NCI-H748 (cell line): ENCODE results near the gene LZTS2.

Experiments used
- DNase-seq: peaks from one replicate; lab custom pipeline; 2025; ENCODE audit not compliant: unreplicated experiment; lab: John Stamatoyannopoulos, UW

Gene LZTS2

DNA sequence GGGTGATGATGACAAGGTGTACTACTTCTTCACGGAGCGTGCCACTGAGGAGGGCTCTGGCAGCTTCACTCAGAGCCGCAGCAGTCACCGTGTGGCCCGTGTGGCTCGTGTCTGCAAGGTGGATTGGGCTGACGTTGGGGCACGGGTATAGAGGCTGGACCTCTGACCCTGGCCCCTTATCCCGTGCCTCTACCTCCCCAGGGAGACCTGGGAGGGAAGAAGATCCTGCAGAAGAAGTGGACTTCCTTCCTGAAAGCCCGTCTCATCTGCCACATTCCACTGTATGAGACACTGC, 20.8 kb upstream of the LZTS2 start:
- DNase-seq, result no peak

DNA sequence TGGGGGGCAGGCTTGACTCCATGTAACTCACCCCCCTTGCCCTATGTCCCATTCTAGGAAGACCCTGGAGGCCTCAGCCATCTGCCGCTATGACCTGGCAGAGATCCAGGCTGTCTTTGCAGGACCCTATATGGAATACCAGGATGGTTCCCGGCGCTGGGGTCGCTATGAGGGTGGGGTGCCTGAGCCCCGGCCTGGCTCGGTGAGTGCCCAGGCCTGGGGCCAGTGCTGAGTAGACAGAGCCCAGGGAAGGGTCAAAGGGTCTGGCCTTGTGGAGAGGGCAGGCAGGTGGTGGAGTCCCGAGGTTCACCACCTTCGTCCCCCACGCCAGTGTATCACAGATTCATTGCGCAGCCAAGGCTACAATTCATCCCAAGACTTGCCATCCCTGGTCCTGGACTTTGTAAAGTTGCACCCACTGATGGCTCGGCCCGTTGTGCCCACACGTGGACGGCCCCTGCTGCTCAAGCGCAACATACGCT, 19.8 kb upstream of the LZTS2 start:
- no peak for DNase-seq

DNA sequence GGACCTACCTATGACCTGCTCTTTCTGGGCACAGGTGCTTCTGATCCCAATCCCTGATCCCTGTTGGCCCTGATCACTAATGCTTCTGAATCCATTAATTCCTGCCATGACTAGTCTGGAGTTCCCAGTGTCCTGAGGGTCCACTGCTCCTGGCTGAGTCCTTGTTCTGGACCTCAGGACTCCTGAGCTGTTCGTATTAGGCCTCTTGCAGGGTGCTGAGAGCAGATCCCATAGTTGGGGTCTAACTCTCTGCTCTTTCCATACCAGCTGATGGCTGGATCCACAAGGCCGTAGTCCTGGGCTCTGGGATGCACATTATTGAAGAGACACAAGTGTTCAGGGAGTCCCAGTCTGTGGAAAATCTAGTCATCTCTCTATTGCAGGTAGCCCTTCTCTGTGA, 19.3 kb upstream of the LZTS2 start:
- DNase-seq, result no peak

DNA sequence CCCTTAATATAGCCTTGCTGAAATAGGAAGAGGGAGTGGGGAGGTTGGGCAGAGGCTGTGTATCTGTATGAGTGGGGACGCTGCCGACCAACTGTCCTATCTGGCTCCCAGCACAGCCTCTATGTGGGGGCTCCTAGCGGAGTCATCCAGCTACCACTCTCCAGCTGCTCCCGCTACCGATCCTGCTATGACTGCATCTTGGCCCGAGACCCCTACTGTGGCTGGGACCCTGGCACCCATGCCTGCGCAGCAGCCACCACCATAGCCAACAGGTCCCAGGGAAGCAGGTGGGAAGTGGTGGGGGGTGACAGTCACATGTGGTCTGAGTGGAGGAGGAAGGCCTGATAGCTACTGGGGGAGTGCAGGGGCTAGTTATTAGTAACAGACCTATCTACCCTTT, 18.9 kb upstream of the LZTS2 start:
- no peak for DNase-seq

DNA sequence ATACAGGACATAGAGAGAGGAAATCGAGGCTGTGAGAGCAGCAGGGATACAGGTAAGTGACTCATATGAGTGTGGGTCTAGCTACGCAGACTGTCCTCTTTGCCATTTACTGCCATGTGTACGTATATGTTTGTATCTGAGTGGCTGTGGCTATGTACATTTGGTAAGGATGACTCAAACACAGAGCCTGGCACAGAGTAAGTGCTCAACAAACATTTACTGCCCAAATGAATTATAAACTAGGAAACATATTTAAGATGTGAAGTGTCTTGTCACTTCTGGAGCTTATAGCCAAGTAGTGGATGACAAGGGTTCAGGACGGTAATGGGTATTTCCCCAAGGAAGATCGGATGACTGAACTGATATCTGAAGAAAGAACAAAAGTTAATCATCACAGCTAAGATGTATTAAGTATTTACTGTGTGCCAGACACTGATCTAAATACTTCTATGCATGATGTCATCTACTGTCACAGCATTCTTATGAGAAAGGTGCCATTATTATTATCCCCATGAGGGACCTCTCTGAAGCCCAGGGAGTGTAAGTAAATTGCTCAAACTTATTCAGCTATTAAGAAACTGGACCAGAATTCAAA, 18.3 kb upstream of the LZTS2 start:
- no peak for DNase-seq

DNA sequence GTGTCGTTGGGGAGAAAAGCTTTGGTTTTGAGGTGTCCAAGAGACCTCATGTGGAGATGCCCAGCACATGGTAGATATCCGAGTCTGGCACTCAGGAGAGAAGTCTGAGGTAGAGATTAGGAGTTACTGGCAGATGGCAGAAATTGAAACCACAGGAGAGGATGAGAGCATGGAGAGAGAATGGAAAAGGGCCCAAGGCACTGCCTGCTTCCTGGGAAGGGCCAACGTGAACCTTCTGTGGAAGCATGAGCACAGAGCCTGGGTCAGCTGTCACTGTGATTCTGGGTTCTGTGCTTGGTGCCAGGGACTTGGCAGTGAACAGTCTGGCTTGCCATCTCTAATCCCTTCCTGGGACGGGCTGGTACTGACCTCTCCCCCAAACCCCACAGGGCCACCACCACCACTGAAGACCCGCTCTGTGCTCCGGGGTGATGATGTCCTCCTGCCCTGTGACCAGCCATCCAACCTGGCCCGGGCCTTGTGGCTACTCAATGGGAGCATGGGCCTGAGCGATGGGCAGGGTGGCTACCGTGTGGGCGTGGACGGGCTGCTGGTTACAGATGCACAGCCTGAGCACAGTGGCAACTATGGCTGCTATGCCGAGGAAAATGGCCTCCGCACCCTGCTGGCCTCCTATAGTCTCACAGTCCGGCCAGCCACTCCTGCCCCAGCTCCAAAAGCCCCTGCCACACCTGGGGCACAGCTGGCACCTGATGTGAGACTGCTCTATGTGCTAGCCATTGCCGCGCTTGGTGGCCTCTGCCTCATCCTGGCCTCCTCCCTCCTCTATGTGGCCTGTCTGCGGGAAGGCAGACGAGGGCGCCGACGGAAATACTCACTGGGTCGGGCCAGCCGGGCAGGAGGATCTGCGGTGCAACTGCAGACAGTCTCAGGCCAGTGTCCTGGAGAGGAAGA, 16.4 kb upstream of the LZTS2 start:
- no peak for DNase-seq

DNA sequence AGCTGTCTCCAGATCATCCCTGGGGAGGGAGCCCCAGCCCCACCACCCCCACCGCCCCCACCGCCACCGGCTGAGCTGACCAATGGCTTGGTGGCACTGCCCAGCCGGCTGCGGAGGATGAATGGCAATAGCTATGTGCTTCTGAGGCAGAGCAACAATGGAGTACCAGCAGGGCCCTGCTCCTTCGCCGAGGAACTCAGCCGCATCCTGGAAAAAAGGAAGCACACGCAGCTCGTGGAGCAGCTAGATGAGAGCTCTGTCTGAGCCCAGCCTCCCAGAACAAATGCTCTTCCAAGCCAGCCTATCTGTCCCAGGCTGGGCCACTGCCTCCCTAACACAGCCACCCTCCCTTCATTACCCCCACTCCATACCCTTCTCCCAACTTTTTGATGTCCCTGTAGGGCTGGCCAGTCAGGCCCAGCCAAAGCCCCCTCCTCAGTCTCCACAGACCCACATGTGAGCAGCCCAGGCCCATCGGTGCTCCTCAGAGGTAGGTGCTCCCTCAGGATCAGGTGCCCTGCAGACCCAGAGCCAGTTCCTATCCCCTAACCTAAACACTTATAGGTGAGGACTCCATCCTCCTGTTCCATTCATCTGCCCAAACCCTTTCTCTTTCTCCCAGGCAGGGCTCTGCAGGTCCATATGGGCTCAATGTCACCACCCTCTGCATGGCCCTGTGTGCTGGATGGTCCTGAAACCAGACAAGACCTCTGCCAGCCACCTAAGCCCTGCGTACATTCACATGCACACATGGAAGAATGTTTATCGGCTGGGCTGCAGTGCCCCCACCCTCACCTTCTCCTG, 15.5 kb upstream of the LZTS2 start:
- DNase-seq, result no peak

DNA sequence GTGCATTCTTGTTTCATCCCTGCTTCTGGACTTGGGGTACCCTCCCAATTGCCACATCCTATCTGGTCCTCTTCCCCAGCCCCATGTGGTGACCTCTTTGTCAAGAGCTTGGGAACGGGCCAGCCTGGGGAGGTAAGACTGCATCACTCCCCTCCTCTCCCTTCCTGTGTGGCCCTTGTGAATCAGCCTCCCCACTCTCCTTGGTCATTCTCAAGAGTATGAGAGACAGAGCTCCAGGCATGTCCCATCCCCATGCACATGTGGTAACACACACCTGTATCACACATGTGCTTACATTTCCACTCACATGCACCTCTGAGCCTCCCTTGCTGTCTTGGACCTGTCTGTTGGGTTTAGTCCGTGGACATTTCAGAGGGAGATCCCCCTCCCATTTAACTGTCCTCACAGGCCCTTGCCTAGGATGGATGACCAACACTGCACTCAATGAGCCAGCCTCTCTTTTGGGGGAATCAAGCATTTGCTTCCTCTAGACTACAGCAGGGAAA, 14.9 kb upstream of the LZTS2 start:
- no peak for DNase-seq

DNA sequence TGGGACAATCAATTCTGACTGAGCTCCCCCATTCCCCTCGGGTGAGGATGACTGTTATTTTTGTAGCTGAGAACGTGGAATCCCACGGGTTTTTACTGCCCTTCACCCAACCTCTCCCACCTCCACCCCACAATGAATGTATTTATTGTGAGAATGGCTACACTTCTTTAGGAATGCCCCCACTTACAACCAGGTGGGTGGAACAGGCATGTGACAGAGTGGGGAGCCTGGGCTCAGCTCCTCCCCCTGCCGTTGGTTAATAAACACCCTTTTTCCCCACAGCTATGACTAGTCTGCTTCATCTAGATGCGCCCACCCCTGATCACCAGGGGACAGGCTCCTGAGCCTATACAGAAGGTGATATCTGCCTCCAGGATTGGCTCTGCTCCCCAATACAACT, 14.3 kb upstream of the LZTS2 start:
- DNase-seq, result no peak

DNA sequence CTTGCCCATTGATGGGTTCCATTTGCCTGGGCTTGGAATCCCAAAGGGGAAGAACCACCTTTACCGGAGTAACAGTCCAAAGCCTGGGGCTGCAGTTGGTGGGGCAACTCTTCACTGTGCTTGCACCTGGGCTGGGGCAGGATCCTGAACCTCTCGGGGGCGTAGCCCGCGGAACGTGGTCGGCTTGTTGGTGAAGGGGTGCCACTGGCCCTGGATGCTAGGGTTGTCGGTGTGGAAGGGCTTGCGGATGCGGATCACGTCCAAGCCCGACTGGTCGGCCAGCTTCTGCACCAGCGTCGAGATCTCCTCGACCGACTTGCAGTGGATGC, 13.0 kb upstream of the LZTS2 start:
- no peak for DNase-seq

DNA sequence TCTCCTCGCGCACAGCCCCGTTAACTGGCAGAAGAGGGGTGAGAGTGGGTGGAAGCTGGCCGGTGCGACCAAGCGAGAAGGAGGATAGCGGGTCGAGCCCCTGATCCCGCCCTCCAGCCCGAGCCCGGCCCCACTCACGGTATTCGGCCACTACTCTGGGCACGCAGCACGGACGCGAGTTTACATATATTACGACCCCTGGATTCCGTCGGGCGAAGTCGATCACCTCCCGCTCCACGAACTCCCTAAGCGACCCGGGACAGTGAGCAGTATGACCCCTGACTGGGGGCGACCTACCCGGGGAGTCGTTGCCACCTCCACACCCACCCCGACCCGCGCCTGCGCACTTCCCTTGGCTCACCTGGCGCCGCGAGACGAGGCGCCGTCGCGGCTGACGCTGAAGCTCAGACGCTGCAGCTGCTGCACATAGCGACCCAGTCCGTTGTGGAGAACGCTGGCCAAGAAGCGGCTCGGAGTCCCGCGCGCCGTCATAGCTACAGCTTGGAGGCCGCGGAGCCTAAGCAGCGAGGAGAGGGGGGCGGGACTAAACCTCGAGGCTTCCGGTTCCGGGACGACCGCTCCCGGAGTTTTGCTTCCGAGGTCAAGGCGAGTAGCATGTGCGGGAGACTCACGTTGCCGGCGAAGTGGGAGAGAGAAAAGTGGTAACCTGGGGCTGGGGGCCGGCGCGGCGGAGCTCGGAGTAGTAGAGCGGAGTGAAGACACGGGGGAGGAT, 12.5 kb upstream of the LZTS2 start, which contains the start of the genes MRPL43 and TWNK:
Gene MRPL43, minus strand, starts transcription at position 546 of the 733 bp plus-strand sequence. Its CDS starts 54 bp downstream, at position 492.
Gene TWNK, plus strand, starts transcription at position 592 of the 733 bp plus-strand sequence. CDS start 668 bp downstream, outside the sequence.
- DNase-seq, result peak; percentile 72

GRCh38 chr10:100987685-100988049, 11.9 kb upstream of the LZTS2 start:
- DNase-seq, result no peak

DNA sequence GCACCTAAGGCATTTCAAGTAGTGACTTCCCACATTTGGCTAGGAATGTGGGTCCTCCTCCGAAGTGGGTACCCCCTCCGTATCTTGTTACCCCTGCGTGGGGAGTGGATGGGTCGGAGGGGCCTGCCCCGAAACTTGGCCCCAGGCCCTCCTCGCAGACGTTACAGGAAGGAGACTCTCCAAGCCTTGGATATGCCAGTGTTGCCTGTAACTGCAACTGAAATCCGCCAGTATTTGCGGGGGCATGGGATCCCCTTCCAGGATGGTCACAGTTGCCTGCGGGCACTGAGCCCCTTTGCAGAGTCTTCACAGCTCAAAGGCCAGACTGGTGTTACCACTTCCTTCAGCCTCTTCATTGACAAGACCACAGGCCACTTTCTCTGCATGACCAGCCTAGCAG, 11.4 kb upstream of the LZTS2 start:
- no peak for DNase-seq

GRCh38 chr10:100989088-100989487, 10.5 kb upstream of the LZTS2 start:
- DNase-seq, result no peak

GRCh38 chr10:100993986-100994708, 5.5 kb upstream of the LZTS2 start:
- peak; percentile 7 for DNase-seq

GRCh38 chr10:100995181-100995580, 4.4 kb upstream of the LZTS2 start:
- DNase-seq, result no peak

DNA sequence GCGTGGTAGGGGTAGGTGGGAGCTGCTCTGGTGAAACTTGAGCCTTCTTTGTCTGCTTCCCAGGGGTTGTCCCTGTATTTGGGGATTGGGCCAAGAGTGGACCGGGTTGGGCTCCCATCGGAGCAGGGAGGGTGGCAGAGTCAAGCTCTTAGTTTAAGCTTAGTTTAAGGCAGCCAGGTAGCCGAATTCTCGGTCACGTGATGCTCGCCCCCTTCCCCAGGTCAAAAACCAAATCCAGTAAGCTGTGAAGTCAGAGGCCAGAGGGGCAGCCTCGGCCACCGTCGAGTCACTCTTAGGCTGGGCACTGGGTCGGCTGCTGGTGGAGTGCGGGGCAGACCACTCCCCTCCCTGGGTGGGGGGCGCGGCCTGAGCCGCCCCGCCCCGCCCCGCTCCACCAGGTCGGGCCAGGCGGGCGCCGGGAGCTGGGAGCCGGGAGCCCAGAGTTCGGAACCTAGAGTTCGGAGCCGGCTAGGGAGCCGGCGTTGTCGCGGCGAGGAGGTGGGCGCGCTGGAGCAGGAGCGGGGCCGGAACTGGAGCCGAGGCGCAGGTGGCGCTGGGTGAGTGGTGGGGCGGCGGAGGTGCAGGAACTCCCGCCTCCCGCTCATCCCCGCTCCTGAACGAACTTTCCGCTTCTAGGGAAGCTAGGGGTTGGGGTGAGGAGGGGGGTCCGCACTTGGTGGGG, 2.8 kb upstream of the LZTS2 start:
- DNase-seq, result peak; percentile 57

- DNase-seq, result peak; percentile 73
These were observed 2.0 kb upstream of the LZTS2 start for GRCh38 chr10:100997360-100998182.
